Stomach (tissue), 9 donors: Measurements from ENCODE around the gene TMIE. TPM values are rescaled to one million over a fixed set of nuclear protein-coding genes. Genes with fewer than 3 reads are reported as not detected.

Source experiments
- DNase-seq, 2 donors: peaks; one replicate each; pipeline versions ENCODE4 v3.0.0 to v3.0.0-alpha.2; 2013 to 2019
- H3K27ac ChIP-seq, 5 donors: fragments of 200-600 bp in 4 of 5; sonication (generic) in 4 of 5; one replicate each; pipeline ENCODE4 v1.5.1; 2013 to 2019; ENCODE audit warnings: mild to moderate bottlenecking in 1 of 5, moderate library complexity in 1 of 5
- H3K27me3 ChIP-seq, 3 donors: fragments of 200-600 bp; sonication (generic); one replicate each; pipeline ENCODE4 v1.5.1; 2017 to 2019; ENCODE audit warnings: mixed run types in 1 of 3
- H3K36me3 ChIP-seq, 4 donors: fragments of 200-600 bp; sonication (generic); 1 replicate in 3 of 4; 2 replicates in 1 of 4; pipeline ENCODE4 v1.5.1; 2016 to 2019
- H3K4me1 ChIP-seq, 4 donors: fragments of 200-600 bp; sonication (generic); one replicate each; pipeline ENCODE4 v1.5.1; 2016 to 2019
- H3K4me3 ChIP-seq, 4 donors: fragments of 200-600 bp; sonication (generic) in 3 of 4; one replicate each; pipeline ENCODE4 v1.5.1; 2016 to 2019; ENCODE audit warnings: mild to moderate bottlenecking in 1 of 4
- H3K9me3 ChIP-seq, 4 donors: fragments of 200-600 bp; sonication (generic); one replicate each; pipeline ENCODE4 v1.5.1; 2016 to 2019
- EP300 ChIP-seq: sonication (generic); formaldehyde crosslinking; IDR thresholded peaks from one replicate; pipeline ENCODE4 v1.6.1; 2017; ENCODE audit warnings: antibody characterized with exemption
- POLR2A ChIP-seq, 4 donors: fragments of 450-650 bp; IDR thresholded peaks; one replicate each; pipeline ENCODE4 v1.6.1; 2016; ENCODE audit warnings: antibody characterized with exemption in 4 of 4, control low read depth in 2 of 4, mild to moderate bottlenecking in 1 of 4, moderate library complexity in 1 of 4
- POLR2AphosphoS5 ChIP-seq, 3 donors: sonication (generic); formaldehyde crosslinking; IDR thresholded peaks; one replicate each; pipeline ENCODE4 v1.6.1; 2016; ENCODE audit warnings: antibody characterized with exemption in 3 of 3
- WGBS, 5 donors: extraction: QIAGEN DNeasy Blood & Tissue Kit in 3 of 5; methylation state at CpG; one replicate each; pipeline versions ENCODE4 v1.1.5 to v1.1.7; 2013 to 2018; 5-methylcytosine and 5-hydroxymethylcytosine counted together
- intact Hi-C: fragments of 100-400 bp; cut with DNase I; formaldehyde crosslinking; loops from one replicate; pipeline ENCODE4 v1.15.1; 2023; ENCODE audit warnings: low total_unique reads
- polyA plus RNA-seq, 3 donors: library from polyadenylated mRNA; stranded (reverse); fragments of 200-250 nt; gene quantifications; one replicate each; pipeline ENCODE4 v1.2.3, GENCODE V29; 2013
- total RNA-seq, 5 donors: library from RNA; depleted of rRNA; stranded (reverse); fragments of >200 nt; gene quantifications; one replicate each; pipeline versions ENCODE4 v1.1.0 to v1.2.3, GENCODE V29; 2014 to 2016
- TF ChIP-seq, protein P1 (sequence below), 7 experiments: fragments of 450-650 bp in 4 of 7; fragments of 200-600 bp in 3 of 7; sonication (generic) in 3 of 7; IDR thresholded peaks; one replicate each; pipeline ENCODE4 v1.5.1; 2016 to 2019; ENCODE audit warnings: antibody characterized with exemption in 7 of 7, control low read depth in 2 of 7, mild to moderate bottlenecking in 1 of 7
- donor health status: healthy with polysubstance abuse.
- donor health status: Bipolar disorder and iron deficiency.
- donor health status: healthy.

Gene TMIE
- total and polyA plus RNA-seq, 8 donors: 0.46 to 1.0 (median 0.55) TPM; not detected in 5

DNA sequence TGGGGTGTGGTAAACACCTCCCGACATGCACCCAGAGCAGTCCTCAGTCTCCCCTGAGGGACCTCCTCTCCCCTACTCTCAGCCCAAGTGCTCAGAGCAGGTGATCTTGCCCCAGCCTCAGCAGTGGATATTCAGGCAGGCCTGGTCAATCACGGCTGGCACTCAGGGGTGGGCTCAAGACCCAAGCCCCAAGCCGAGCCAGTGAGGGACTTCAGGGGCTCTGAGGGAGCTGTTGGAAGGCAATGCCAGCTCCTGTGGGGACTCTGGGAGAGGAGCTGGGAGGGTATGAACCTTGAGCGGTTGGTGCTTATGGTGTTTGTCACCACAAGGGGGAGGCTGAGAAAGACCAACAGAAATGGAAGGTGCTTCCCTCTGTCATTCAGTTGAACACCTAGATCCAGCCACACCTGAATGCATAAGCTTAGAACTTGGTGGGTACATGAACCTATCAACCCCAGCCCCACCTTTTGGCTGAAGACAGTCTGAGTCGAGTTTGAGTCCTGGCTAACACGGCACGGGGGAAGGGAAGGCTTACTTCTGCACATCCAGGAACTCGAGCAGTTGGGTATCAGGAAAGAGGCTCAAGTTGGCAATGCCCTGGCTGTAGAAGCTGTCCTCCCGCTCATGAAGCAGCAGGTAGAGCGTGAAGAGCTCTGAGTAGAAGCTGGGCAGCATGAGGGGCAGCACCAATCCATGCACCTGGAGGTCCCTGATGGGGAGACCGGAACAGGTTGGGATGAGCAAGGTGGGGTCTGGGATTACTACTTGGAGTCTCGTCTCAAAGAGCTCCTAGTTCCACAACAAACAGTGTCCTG lies 27.0 kb upstream of the TMIE start:
- Histone ChIP-seq H3K9me3 (no peaks in the 10 kb centered on the region), H3K27me3 (no peaks in the 10 kb centered on the region), H3K4me3 (no peak overlapping the region), H3K4me1 (peaks cover 0 to 14% (median 9%) of the 10 kb centered on the region in 4 donors), H3K27ac (no peak overlapping the region), H3K36me3 (peaks cover 0 to 56% (median 26%) of the 10 kb centered on the region in 4 donors)
- no peak for DNase-seq
- 92 to 96% (median 94%) methylated on average over 11 to 12 of the region's 12 CpGs for WGBS, 5 donors
- intact Hi-C loops: no loop called here
- TF ChIP-seq POLR2A (IDR thresholded peaks at IDR 0.05): no peak
- TF ChIP-seq POLR2AphosphoS5 (IDR thresholded peaks at IDR 0.05): no peak
- no peak for TF ChIP-seq EP300
- TF ChIP-seq, protein P1, sequence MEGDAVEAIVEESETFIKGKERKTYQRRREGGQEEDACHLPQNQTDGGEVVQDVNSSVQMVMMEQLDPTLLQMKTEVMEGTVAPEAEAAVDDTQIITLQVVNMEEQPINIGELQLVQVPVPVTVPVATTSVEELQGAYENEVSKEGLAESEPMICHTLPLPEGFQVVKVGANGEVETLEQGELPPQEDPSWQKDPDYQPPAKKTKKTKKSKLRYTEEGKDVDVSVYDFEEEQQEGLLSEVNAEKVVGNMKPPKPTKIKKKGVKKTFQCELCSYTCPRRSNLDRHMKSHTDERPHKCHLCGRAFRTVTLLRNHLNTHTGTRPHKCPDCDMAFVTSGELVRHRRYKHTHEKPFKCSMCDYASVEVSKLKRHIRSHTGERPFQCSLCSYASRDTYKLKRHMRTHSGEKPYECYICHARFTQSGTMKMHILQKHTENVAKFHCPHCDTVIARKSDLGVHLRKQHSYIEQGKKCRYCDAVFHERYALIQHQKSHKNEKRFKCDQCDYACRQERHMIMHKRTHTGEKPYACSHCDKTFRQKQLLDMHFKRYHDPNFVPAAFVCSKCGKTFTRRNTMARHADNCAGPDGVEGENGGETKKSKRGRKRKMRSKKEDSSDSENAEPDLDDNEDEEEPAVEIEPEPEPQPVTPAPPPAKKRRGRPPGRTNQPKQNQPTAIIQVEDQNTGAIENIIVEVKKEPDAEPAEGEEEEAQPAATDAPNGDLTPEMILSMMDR (IDR thresholded peaks at IDR 0.05): no peak

DNA sequence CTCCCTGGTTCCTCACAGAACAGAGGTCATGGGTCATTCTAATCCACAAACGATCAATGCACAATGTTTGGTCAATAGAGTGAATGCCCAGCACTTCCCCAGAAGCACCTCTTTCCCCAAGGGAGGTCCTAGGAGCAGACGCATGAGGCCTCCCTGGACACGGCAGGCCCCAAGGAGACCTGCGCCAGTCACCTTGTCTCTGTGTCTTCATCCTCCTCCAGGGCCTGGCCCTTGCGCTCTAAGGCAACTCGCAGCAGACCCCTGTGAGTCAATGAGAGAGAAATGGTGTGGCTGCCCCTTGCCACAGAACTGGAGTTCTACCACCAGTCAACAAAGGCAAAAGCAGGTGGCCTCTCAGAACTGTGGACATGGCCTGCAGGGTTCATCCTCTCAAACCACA lies 25.8 kb upstream of the TMIE start:
- H3K27me3 ChIP-seq: no peaks in the 10 kb centered on the region
- TF ChIP-seq, protein P1 (IDR thresholded peaks at IDR 0.05): no peak
- TF ChIP-seq POLR2A (IDR thresholded peaks at IDR 0.05): no peak
- TF ChIP-seq POLR2AphosphoS5 (IDR thresholded peaks at IDR 0.05): no peak
- no peak for TF ChIP-seq EP300
- no peak overlapping the region for H3K27ac ChIP-seq
- intact Hi-C loops: no loop called here
- H3K9me3 ChIP-seq: no peaks in the 10 kb centered on the region
- H3K36me3 ChIP-seq: peaks cover 0 to 67% (median 28%) of the 10 kb centered on the region in 4 donors
- H3K4me3 ChIP-seq: no peak overlapping the region
- H3K4me1 ChIP-seq: peaks cover 0 to 14% (median 9%) of the 10 kb centered on the region in 4 donors
- DNase-seq: no peak
- WGBS, 5 donors: 88 to 100% (median 92%) methylated on average over 1 to 6 of the region's 6 CpGs

DNA sequence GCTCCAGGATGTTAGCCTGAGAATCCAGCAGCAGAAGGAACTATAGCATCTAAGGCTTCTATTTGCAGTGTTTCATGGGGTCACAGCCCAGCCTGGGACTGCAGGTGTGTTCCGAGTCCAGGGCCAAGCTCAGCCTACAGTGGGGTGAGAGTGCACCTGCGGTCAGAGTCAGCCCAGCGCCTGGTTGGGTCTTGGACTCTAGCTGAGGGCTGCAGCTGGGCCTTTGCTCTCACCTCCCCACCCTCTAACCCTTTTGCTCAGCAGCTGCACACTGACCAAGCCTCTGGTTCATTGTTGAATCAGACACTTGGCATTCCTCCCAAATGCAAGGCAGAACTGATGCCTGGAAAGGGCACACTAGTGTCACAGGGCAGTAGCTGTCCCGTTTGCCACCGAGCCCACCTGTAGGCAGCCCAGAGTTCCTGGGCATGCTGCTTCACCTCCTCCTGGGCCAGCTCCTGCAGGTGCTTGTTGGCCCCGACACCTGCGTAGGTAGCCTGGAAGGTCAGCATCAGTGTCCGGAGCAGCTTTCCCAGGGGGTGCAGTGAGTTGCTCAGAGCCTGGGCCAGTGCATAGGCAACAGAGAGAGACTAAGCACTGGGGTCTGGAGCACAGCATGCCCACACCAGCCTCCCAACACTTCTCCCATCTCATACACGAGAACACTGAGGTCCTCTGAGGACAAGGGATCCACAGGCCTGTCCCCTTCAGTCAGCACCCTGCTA lies 25.2 kb upstream of the TMIE start:
- 68 to 80% (median 74%) methylated on average over 5 to 9 of the region's 9 CpGs for WGBS, 5 donors
- DNase-seq: no peak
- TF ChIP-seq EP300 (no peak), POLR2A (IDR thresholded peaks at IDR 0.05) (no peak), POLR2AphosphoS5 (IDR thresholded peaks at IDR 0.05) (no peak)
- TF ChIP-seq, protein P1 (IDR thresholded peaks at IDR 0.05): no peak
- H3K27ac ChIP-seq: no peak overlapping the region
- H3K36me3 ChIP-seq: peaks cover 0 to 66% (median 31%) of the 10 kb centered on the region in 4 donors
- no peak overlapping the region for H3K4me3 ChIP-seq
- intact Hi-C loops: no loop called here
- H3K9me3 ChIP-seq: no peaks in the 10 kb centered on the region
- H3K4me1 ChIP-seq: peaks cover 0 to 14% (median 9%) of the 10 kb centered on the region in 4 donors
- H3K27me3 ChIP-seq: no peaks in the 10 kb centered on the region

DNA sequence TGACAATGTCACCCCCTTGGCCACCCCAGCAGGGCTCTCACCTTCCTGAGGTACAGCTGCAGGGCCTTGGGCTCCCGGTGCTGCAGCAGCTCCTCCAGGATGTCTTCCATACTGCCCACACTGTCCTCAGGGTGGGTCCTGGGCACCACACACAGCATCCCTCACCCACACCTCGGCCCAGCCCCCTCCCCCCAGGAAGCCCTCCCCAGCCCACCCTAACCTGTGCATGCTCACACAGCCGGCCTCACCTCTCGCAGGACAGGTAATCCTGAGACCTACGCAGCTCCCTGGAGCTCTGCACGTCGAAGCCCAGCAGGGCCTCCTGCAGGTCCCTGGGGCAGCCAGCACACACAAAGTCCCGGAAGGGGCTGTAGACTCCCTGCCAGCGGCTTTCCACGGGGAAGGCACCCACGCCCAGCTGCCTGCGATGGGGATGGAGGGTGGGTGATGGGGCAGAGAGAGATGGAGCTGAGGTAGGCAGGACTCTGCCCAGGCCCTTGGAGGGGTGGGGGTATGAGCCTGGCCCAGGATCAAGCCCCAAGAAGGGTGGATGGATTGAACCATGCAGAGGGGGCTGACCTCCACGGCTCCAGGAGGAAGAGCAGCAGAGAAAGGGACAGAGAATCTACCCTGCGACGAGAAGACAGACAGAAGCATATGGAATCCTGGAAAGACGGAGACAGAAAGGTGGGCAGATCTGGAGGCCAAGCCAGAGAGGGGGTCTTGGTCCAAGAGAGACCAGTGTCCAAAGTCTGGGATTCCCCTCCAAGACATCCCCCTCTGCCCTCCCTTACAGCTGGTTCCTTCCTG lies 24.4 kb upstream of the TMIE start:
- Histone ChIP-seq H3K4me1 (peaks cover 0 to 14% (median 9%) of the 10 kb centered on the region in 4 donors), H3K27ac (peak overlapping the region in 2 of 5 donors; percentile 28 to 46), H3K27me3 (no peaks in the 10 kb centered on the region), H3K9me3 (no peaks in the 10 kb centered on the region), H3K4me3 (no peak overlapping the region), H3K36me3 (peaks cover 0 to 68% (median 33%) of the 10 kb centered on the region in 4 donors)
- TF ChIP-seq, protein P1 (IDR thresholded peaks at IDR 0.05): no peak
- no peak for TF ChIP-seq POLR2AphosphoS5 (IDR thresholded peaks at IDR 0.05)
- no peak for TF ChIP-seq POLR2A (IDR thresholded peaks at IDR 0.05)
- TF ChIP-seq EP300: no peak
- DNase-seq: no peak
- WGBS, 5 donors: 76 to 84% (median 79%) methylated on average over 10 to 16 of the region's 16 CpGs
- intact Hi-C loops: no loop called here
